Spleen (tissue), 11 donors: ENCODE data around the gene ATXN1. TPM values are rescaled to one million over a fixed set of nuclear protein-coding genes. Genes with fewer than 3 reads are reported as not detected.

Source experiments
- DNase-seq: peaks from one replicate; pipeline ENCODE4 v3.0.0-alpha.2; 2020
- H3K27ac ChIP-seq, 8 donors: fragments of 200-600 bp; sonication (generic) in 7 of 8; 1 replicate in 4 of 8; 2 replicates in 4 of 8; pipeline versions ENCODE4 v1.5.0 to v1.8.0; 2016 to 2021; ENCODE audit warnings: inconsistent platforms in 4 of 8, mild to moderate bottlenecking in 4 of 8, moderate library complexity in 1 of 8
- H3K27me3 ChIP-seq, 7 donors: fragments of 200-600 bp; sonication (generic) in 6 of 7; replicated peaks in 1 of 7; 1 replicate in 4 of 7; 2 replicates in 3 of 7; pipeline versions ENCODE4 v1.5.0 to v1.8.0; 2016 to 2021; ENCODE audit warnings: inconsistent platforms in 3 of 7, mild to moderate bottlenecking in 1 of 7
- H3K36me3 ChIP-seq, 6 donors: fragments of 200-600 bp; sonication (generic) in 5 of 6; 1 replicate in 4 of 6; 2 replicates in 2 of 6; pipeline versions ENCODE4 v1.5.0 to v1.8.0; 2016 to 2021; ENCODE audit warnings: inconsistent platforms in 2 of 6
- H3K4me1 ChIP-seq, 6 donors: fragments of 200-600 bp; sonication (generic) in 5 of 6; 1 replicate in 3 of 6; 2 replicates in 3 of 6; pipeline versions ENCODE4 v1.5.0 to v1.8.0; 2016 to 2021; ENCODE audit warnings: inconsistent platforms in 3 of 6
- H3K4me3 ChIP-seq, 8 donors: fragments of 200-600 bp; sonication (generic) in 7 of 8; 1 replicate in 4 of 8; 2 replicates in 4 of 8; pipeline versions ENCODE4 v1.5.0 to v1.8.0; 2016 to 2021; ENCODE audit warnings: inconsistent platforms in 4 of 8, mild to moderate bottlenecking in 4 of 8, moderate library complexity in 2 of 8
- H3K9me3 ChIP-seq, 8 donors: fragments of 200-600 bp; sonication (generic) in 7 of 8; 1 replicate in 4 of 8; 2 replicates in 4 of 8; pipeline versions ENCODE4 v1.5.0 to v1.8.0; 2016 to 2021; ENCODE audit warnings: inconsistent platforms in 4 of 8
- CTCF ChIP-seq, 11 experiments: fragments of 200-600 bp in 7 of 11; fragments of 450-650 bp in 4 of 11; sonication (generic) in 4 of 11; IDR thresholded peaks in 8 of 11; conservative IDR thresholded peaks in 3 of 11; 1 replicate in 7 of 11; 2 replicates in 4 of 11; pipeline versions ENCODE4 v1.4.0 to v1.8.0; 2016 to 2021; ENCODE audit warnings: antibody characterized with exemption in 11 of 11, inconsistent platforms in 4 of 11, mild to moderate bottlenecking in 1 of 11
- POLR2A ChIP-seq, 3 donors: fragments of 450-650 bp; IDR thresholded peaks; one replicate each; pipeline ENCODE4 v1.5.1; 2017; ENCODE audit warnings: antibody characterized with exemption in 3 of 3, mild to moderate bottlenecking in 1 of 3
- POLR2AphosphoS5 ChIP-seq, 3 donors: sonication (generic); formaldehyde crosslinking; IDR thresholded peaks; one replicate each; pipeline ENCODE4 v1.5.1; 2017; ENCODE audit warnings: antibody characterized with exemption in 3 of 3
- WGBS, 5 donors: extraction: QIAGEN DNeasy Blood & Tissue Kit in 3 of 5; methylation state at CpG; one replicate each; pipeline versions ENCODE4 v1.1.5 to v1.1.7; 2013 to 2018; 5-methylcytosine and 5-hydroxymethylcytosine counted together
- intact Hi-C: fragments of 100-400 bp; cut with DNase I; formaldehyde crosslinking; loops from one replicate; pipeline ENCODE4 v1.15.0; 2023; ENCODE audit warnings: low total_unique reads
- polyA plus RNA-seq, 3 donors: library from polyadenylated mRNA; stranded (reverse); fragments of 200-250 nt; gene quantifications; one replicate each; pipeline ENCODE4 v1.2.1, GENCODE V29; 2013
- total RNA-seq, 7 donors: library from RNA; depleted of rRNA in 3 of 7; stranded (reverse); fragments of >200 nt in 3 of 7; fragmentation: NEBNext Ultra II Directional in 4 of 7; extraction: Animal tissue kit (Norgen Biotek cat#: 25700) in 4 of 7; gene quantifications; one replicate each; pipeline versions ENCODE4 v1.1.0 to v1.2.1, GENCODE V29; 2016 to 2021
- donor health status: healthy with polysubstance abuse.
- donor health status: DM: no; HTN: no; CAD: no; lungs with moderate emphysema.
- donor health status: DM: no; HTN: no; CAD: no.
- donor health status: Bipolar disorder and iron deficiency.
- donor health status: healthy.
- donor health status: DM: no; HTN: no; CAD: no.
- donor health status: DM: yes; HTN: yes; CAD: no.

The ATXN1 gene
- total and polyA plus RNA-seq, 10 donors = 3.5 to 123 (median 73.9) TPM

GRCh38 chr6:16503970-16504415 lies 257.3 kb downstream of the ATXN1 start:
- Histone ChIP-seq H3K9me3 (peaks cover 0 to 10% (median 2%) of the 10 kb centered on the region in 8 donors), H3K4me3 (no peak overlapping the region), H3K4me1 (peaks cover 0 to 40% (median 33%) of the 10 kb centered on the region in 6 donors), H3K36me3 (peaks cover 0 to 4% (median 0%) of the 10 kb centered on the region in 6 donors), H3K27me3 (no peaks in the 10 kb centered on the region), H3K27ac (peak overlapping the region in 6 of 8 donors; percentile 20 to 58 (median 37))
- intact Hi-C loops = no loop called here
- TF ChIP-seq POLR2AphosphoS5 (IDR thresholded peaks at IDR 0.05) (peak in 1 of 3 donors; percentile 19), POLR2A (IDR thresholded peaks at IDR 0.05) (no peak)
- no peak for DNase-seq
- 27 to 48% (median 36%) methylated on average over 2 of the region's 2 CpGs for WGBS, 5 donors

GRCh38 chr6:16503241-16503775 lies 258.0 kb downstream of the ATXN1 start:
- peaks cover 0 to 13% (median 3%) of the 10 kb centered on the region in 8 donors for H3K9me3 ChIP-seq
- TF ChIP-seq POLR2A (IDR thresholded peaks at IDR 0.05) (no peak), POLR2AphosphoS5 (IDR thresholded peaks at IDR 0.05) (no peak), CTCF (IDR thresholded peaks at IDR 0.05 in 8 of 11, conservative IDR thresholded peaks at IDR 0.05 in 3 of 11) (no peak)
- 67 to 91% (median 81%) methylated on average over 2 of the region's 2 CpGs for WGBS, 5 donors
- DNase-seq = no peak
- H3K27me3 ChIP-seq = no peaks in the 10 kb centered on the region
- peaks cover 0 to 4% (median 0%) of the 10 kb centered on the region in 6 donors for H3K36me3 ChIP-seq
- H3K27ac ChIP-seq = peak overlapping the region in 3 of 8 donors; percentile 5 to 41 (median 33)
- intact Hi-C loops = no loop called here
- no peak overlapping the region for H3K4me3 ChIP-seq
- peaks cover 0 to 39% (median 33%) of the 10 kb centered on the region in 6 donors for H3K4me1 ChIP-seq

DNA sequence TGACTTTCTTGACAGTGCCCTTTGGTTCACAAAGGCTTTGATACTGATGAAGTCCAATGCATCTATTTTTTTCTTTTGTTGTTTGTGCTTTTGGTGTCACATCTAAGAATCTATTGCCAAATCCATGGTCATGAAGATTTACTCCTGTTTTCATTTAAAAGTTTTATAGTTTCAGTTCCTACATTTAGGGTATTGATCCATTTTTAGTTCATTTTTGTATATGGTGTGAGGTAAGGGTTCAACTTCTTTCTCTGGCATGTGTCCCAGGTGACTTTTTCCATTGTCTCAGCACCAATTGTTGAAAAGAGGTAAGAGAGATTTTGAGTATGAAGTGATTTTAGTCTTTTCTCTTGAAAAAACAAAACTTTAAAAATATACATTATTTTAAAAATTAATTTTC lies 262.3 kb downstream of the ATXN1 start:
- H3K27me3 ChIP-seq = no peaks in the 10 kb centered on the region
- intact Hi-C loops = no loop called here

DNA sequence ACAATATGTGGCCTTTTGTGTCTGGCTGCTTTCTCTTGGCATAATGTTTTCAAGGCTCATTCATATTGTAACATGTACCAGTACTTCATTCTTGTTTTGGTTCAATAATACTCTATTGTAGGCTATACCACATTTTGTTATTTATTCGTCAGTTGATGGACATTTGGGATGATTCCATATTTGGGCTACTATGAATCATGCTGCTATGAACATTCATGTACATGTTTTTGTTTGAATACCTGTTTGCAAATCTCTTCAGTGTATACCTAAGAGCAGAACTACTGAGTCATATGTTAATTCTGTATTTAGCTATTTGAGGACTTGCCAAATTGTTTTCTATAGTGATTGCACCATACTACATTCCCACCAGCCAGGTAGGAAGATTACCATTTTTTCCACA lies 263.0 kb downstream of the ATXN1 start:
- Histone ChIP-seq H3K4me3 (no peak overlapping the region), H3K4me1 (peaks cover 11 to 53% (median 32%) of the 10 kb centered on the region in 6 donors), H3K27me3 (no peaks in the 10 kb centered on the region), H3K36me3 (peaks cover 0 to 4% (median 0%) of the 10 kb centered on the region in 6 donors), H3K9me3 (peaks cover 0 to 13% (median 3%) of the 10 kb centered on the region in 8 donors), H3K27ac (no peak overlapping the region)
- WGBS, 5 donors = 90 to 98% (median 91%) methylated on average over 1 of the region's 1 CpG
- intact Hi-C loops = no loop called here
- no peak for DNase-seq
- TF ChIP-seq POLR2A (IDR thresholded peaks at IDR 0.05) (no peak), CTCF (IDR thresholded peaks at IDR 0.05 in 8 of 11, conservative IDR thresholded peaks at IDR 0.05 in 3 of 11) (no peak), POLR2AphosphoS5 (IDR thresholded peaks at IDR 0.05) (no peak)

More for the DNA sequence above, 262.3 kb downstream of the ATXN1 start:
- no peak for DNase-seq
- Histone ChIP-seq H3K4me1 (peaks cover 11 to 53% (median 33%) of the 10 kb centered on the region in 6 donors), H3K36me3 (peaks cover 0 to 4% (median 0%) of the 10 kb centered on the region in 6 donors), H3K9me3 (peaks cover 0 to 13% (median 3%) of the 10 kb centered on the region in 8 donors), H3K4me3 (no peak overlapping the region), H3K27ac (no peak overlapping the region)
- TF ChIP-seq CTCF (IDR thresholded peaks at IDR 0.05 in 8 of 11, conservative IDR thresholded peaks at IDR 0.05 in 3 of 11) (no peak), POLR2AphosphoS5 (IDR thresholded peaks at IDR 0.05) (no peak), POLR2A (IDR thresholded peaks at IDR 0.05) (no peak)
